ENCODE data around the gene TRIO. TPM values are rescaled to one million over a fixed set of nuclear protein-coding genes. Genes with fewer than 3 reads are reported as not detected.

Gene TRIO
- total and polyA plus RNA-seq, 2 donors (not counting 3 experiments of a cell fraction or from before 2014, with no cell fraction given): 82.9 to 248 TPM

GRCh38 chr5:14155739-14156138 lies 12.6 kb downstream of the TRIO start:
- intact Hi-C loops (cut with micrococcal nuclease) (loop anchor here (2.0 kb wide), 3 partner anchors 31 to 71 kb away; no protein-coding TSS in a partner anchor), dilution Hi-C loops (cut with MboI; ENCODE audit: extremely low pct_ligation_motif_present, low sequenced_read_pairs) (no loop called here)

More at GRCh38 chr5:14155739-14156138, 12.6 kb downstream of the TRIO start:
- Histone ChIP-seq H3K4me3 (replicated peaks in 1 of 3; ENCODE audit: insufficient read depth in 1 of 3, low read depth in 1 of 3, low read length in 3 of 3) (no peak overlapping the region), H3K36me3 (ENCODE audit: control insufficient read depth in 2 of 2, extremely low read depth in 1 of 2, insufficient read depth in 2 of 2, low read length in 2 of 2) (no peaks in the 10 kb centered on the region), H3K79me2 (ENCODE audit: control insufficient read depth, insufficient read depth, low read length) (peaks cover 99% of the 10 kb centered on the region), H3K4me2 (ENCODE audit: insufficient read depth, low read length) (peak overlapping the region; percentile 87), H3K4me1 (ENCODE audit: control insufficient read depth, extremely low read depth, insufficient read depth, low read length) (peaks cover 64% of the 10 kb centered on the region), H4K20me1 (replicated peaks; ENCODE audit: control insufficient read depth, extremely low read depth, insufficient read depth, low read length) (peaks cover 13% of the 10 kb centered on the region), H3K27me3 (ENCODE audit: control insufficient read depth in 2 of 2, insufficient read depth in 2 of 2, low read length in 2 of 2) (no peaks in the 10 kb centered on the region), H2AFZ (ENCODE audit: low read depth, low read length) (no peak overlapping the region), H3K9me3 (replicated peaks; ENCODE audit: control insufficient read depth, insufficient read depth, low read length) (no peaks in the 10 kb centered on the region), H3K27ac (ENCODE audit: insufficient read depth, low read depth, low read length) (peak overlapping the region; percentile 97), H3K9ac (replicated peaks; ENCODE audit: extremely low read depth, insufficient read depth, low read length) (peak overlapping the region; percentile 89), H3K9me1 (replicated peaks; ENCODE audit: control insufficient read depth, extremely low read depth, insufficient read depth, low read length) (no peaks in the 10 kb centered on the region)
- TF ChIP-seq FOS (IDR thresholded peaks at IDR 0.05; ENCODE audit: borderline replicate concordance, insufficient read depth, low read length) (no peak), POLR2A (IDR thresholded peaks at IDR 0.05; ENCODE audit: low read depth, low read length) (no peak), JUN (IDR thresholded peaks at IDR 0.05; ENCODE audit: borderline replicate concordance, insufficient read depth, insufficient read length, low read depth) (no peak), POLR2AphosphoS5 (IDR thresholded peaks at IDR 0.05; ENCODE audit: insufficient read depth, low read depth, low read length) (no peak), CTCF (IDR thresholded peaks at IDR 0.05; ENCODE audit: extremely low read depth in 1 of 2, insufficient read depth in 1 of 2, low read depth in 1 of 2, low read length in 2 of 2) (no peak), GATA2 (IDR thresholded peaks at IDR 0.05; ENCODE audit: insufficient read depth, insufficient read length, low read depth, low read length) (no peak), MYC (IDR thresholded peaks at IDR 0.05; ENCODE audit: low read depth, low read length) (no peak), MAX (IDR thresholded peaks at IDR 0.05; ENCODE audit: insufficient read depth, insufficient read length) (no peak), EZH2 (IDR thresholded peaks at IDR 0.05; ENCODE audit: borderline replicate concordance, low read depth, low read length, severe bottlenecking) (no peak)
- POLR2A ChIA-PET: interaction anchor here (1.8 kb wide), 1 partner anchor 35 kb away, joined by 6 read pairs; no protein-coding TSS in a partner anchor
- no peak for FAIRE-seq
- CTCF ChIA-PET: interaction anchor here (0.8 to 4.4 kb wide), 8 partner anchors 9 to 169 kb away, joined by 3 to 26 read pairs (median 6); no protein-coding TSS in a partner anchor
- no peak for DNase-seq (ENCODE audit: low read depth, low spot score)
- BruUV-seq (replicated peaks): no TSS peak
